ENCODE measurements around the gene PTPRM.

The PTPRM gene

GRCh38 chr18:7850446-7850845, 283.3 kb downstream of the PTPRM start:
- Histone ChIP-seq H3K36me3 (ENCODE audit: control insufficient read depth, insufficient read depth, low read length) (no peaks in the 10 kb centered on the region), H3K9me3 (ENCODE audit: control insufficient read depth, low read length) (no peaks in the 10 kb centered on the region), H3K4me3 (ENCODE audit: insufficient read depth, low read depth, low read length) (no peak overlapping the region), H3K27ac (ENCODE audit: insufficient read depth, low read depth, low read length, poor library complexity, severe bottlenecking) (no peak overlapping the region), H3K27me3 (ENCODE audit: control insufficient read depth, insufficient read depth, low read length, poor library complexity, severe bottlenecking) (no peaks in the 10 kb centered on the region), H3K4me1 (ENCODE audit: control insufficient read depth, insufficient read depth, low read length) (no peaks in the 10 kb centered on the region)

- no peaks in the 10 kb centered on the region for H3K4me1 ChIP-seq (ENCODE audit: control insufficient read depth, insufficient read depth, low read length)
- H3K4me3 ChIP-seq (ENCODE audit: insufficient read depth, low read depth, low read length): no peak overlapping the region
- no peaks in the 10 kb centered on the region for H3K27me3 ChIP-seq (ENCODE audit: control insufficient read depth, insufficient read depth, low read length, poor library complexity, severe bottlenecking)
- 100% methylated on average over 1 of the region's 1 CpG; no CpG with 5 or more reads in 1 of the 2 experiments for WGBS, 2 experiments
- no peak overlapping the region for H3K27ac ChIP-seq (ENCODE audit: insufficient read depth, low read depth, low read length, poor library complexity, severe bottlenecking)
- H3K9me3 ChIP-seq (ENCODE audit: control insufficient read depth, low read length): no peaks in the 10 kb centered on the region
- no peaks in the 10 kb centered on the region for H3K36me3 ChIP-seq (ENCODE audit: control insufficient read depth, insufficient read depth, low read length)
These were observed 287.9 kb downstream of the PTPRM start for GRCh38 chr18:7855028-7855427.

GRCh38 chr18:7855671-7856070, 288.6 kb downstream of the PTPRM start:
- Histone ChIP-seq H3K27ac (ENCODE audit: insufficient read depth, low read depth, low read length, poor library complexity, severe bottlenecking) (no peak overlapping the region), H3K4me3 (ENCODE audit: insufficient read depth, low read depth, low read length) (no peak overlapping the region), H3K27me3 (ENCODE audit: control insufficient read depth, insufficient read depth, low read length, poor library complexity, severe bottlenecking) (no peaks in the 10 kb centered on the region), H3K36me3 (ENCODE audit: control insufficient read depth, insufficient read depth, low read length) (no peaks in the 10 kb centered on the region), H3K4me1 (ENCODE audit: control insufficient read depth, insufficient read depth, low read length) (no peaks in the 10 kb centered on the region), H3K9me3 (ENCODE audit: control insufficient read depth, low read length) (no peaks in the 10 kb centered on the region)
- 0% methylated on average over 1 of the region's 1 CpG for WGBS, 2 experiments

- Histone ChIP-seq H3K4me3 (ENCODE audit: insufficient read depth, low read depth, low read length) (no peak overlapping the region), H3K9me3 (ENCODE audit: control insufficient read depth, low read length) (no peaks in the 10 kb centered on the region), H3K27ac (ENCODE audit: insufficient read depth, low read depth, low read length, poor library complexity, severe bottlenecking) (no peak overlapping the region), H3K4me1 (ENCODE audit: control insufficient read depth, insufficient read depth, low read length) (no peaks in the 10 kb centered on the region), H3K27me3 (ENCODE audit: control insufficient read depth, insufficient read depth, low read length, poor library complexity, severe bottlenecking) (no peaks in the 10 kb centered on the region), H3K36me3 (ENCODE audit: control insufficient read depth, insufficient read depth, low read length) (no peaks in the 10 kb centered on the region)
- WGBS, 2 experiments: 86 to 92% methylated on average over 3 of the region's 3 CpGs
These were observed 289.0 kb downstream of the PTPRM start for GRCh38 chr18:7856116-7856515.

GRCh38 chr18:7856733-7857132, 289.6 kb downstream of the PTPRM start:
- no peaks in the 10 kb centered on the region for H3K9me3 ChIP-seq (ENCODE audit: control insufficient read depth, low read length)
- H3K4me3 ChIP-seq (ENCODE audit: insufficient read depth, low read depth, low read length): no peak overlapping the region
- no peaks in the 10 kb centered on the region for H3K36me3 ChIP-seq (ENCODE audit: control insufficient read depth, insufficient read depth, low read length)
- no peaks in the 10 kb centered on the region for H3K4me1 ChIP-seq (ENCODE audit: control insufficient read depth, insufficient read depth, low read length)
- H3K27ac ChIP-seq (ENCODE audit: insufficient read depth, low read depth, low read length, poor library complexity, severe bottlenecking): no peak overlapping the region
- H3K27me3 ChIP-seq (ENCODE audit: control insufficient read depth, insufficient read depth, low read length, poor library complexity, severe bottlenecking): no peaks in the 10 kb centered on the region
- WGBS, 2 experiments: 94 to 96% methylated on average over 2 of the region's 2 CpGs

- H3K36me3 ChIP-seq (ENCODE audit: control insufficient read depth, insufficient read depth, low read length): no peaks in the 10 kb centered on the region
- 100% methylated on average over 1 of the region's 1 CpG for WGBS, 2 experiments
- H3K27me3 ChIP-seq (ENCODE audit: control insufficient read depth, insufficient read depth, low read length, poor library complexity, severe bottlenecking): no peaks in the 10 kb centered on the region
- H3K4me3 ChIP-seq (ENCODE audit: insufficient read depth, low read depth, low read length): no peak overlapping the region
- H3K4me1 ChIP-seq (ENCODE audit: control insufficient read depth, insufficient read depth, low read length): no peaks in the 10 kb centered on the region
- no peak overlapping the region for H3K27ac ChIP-seq (ENCODE audit: insufficient read depth, low read depth, low read length, poor library complexity, severe bottlenecking)
- no peaks in the 10 kb centered on the region for H3K9me3 ChIP-seq (ENCODE audit: control insufficient read depth, low read length)
These were observed 290.4 kb downstream of the PTPRM start for GRCh38 chr18:7857562-7857961.

- H3K27ac ChIP-seq (ENCODE audit: insufficient read depth, low read depth, low read length, poor library complexity, severe bottlenecking): no peak overlapping the region
- H3K27me3 ChIP-seq (ENCODE audit: control insufficient read depth, insufficient read depth, low read length, poor library complexity, severe bottlenecking): no peaks in the 10 kb centered on the region
- H3K4me1 ChIP-seq (ENCODE audit: control insufficient read depth, insufficient read depth, low read length): no peaks in the 10 kb centered on the region
- no peak overlapping the region for H3K4me3 ChIP-seq (ENCODE audit: insufficient read depth, low read depth, low read length)
- WGBS, 2 experiments: 92 to 97% methylated on average over 1 of the region's 3 CpGs
- no peaks in the 10 kb centered on the region for H3K36me3 ChIP-seq (ENCODE audit: control insufficient read depth, insufficient read depth, low read length)
- H3K9me3 ChIP-seq (ENCODE audit: control insufficient read depth, low read length): no peaks in the 10 kb centered on the region
These were observed 292.0 kb downstream of the PTPRM start for GRCh38 chr18:7859122-7859521.

GRCh38 chr18:7870266-7870665, 303.1 kb downstream of the PTPRM start:
- Histone ChIP-seq H3K9me3 (ENCODE audit: control insufficient read depth, low read length) (no peaks in the 10 kb centered on the region), H3K36me3 (ENCODE audit: control insufficient read depth, insufficient read depth, low read length) (no peaks in the 10 kb centered on the region), H3K4me3 (ENCODE audit: insufficient read depth, low read depth, low read length) (no peak overlapping the region), H3K27ac (ENCODE audit: insufficient read depth, low read depth, low read length, poor library complexity, severe bottlenecking) (no peak overlapping the region), H3K4me1 (ENCODE audit: control insufficient read depth, insufficient read depth, low read length) (peaks cover 14% of the 10 kb centered on the region), H3K27me3 (ENCODE audit: control insufficient read depth, insufficient read depth, low read length, poor library complexity, severe bottlenecking) (no peaks in the 10 kb centered on the region)
- 92% methylated on average over 1 of the region's 1 CpG; no CpG with 5 or more reads in 1 of the 2 experiments for WGBS, 2 experiments

- Histone ChIP-seq H3K36me3 (ENCODE audit: control insufficient read depth, insufficient read depth, low read length) (no peaks in the 10 kb centered on the region), H3K27me3 (ENCODE audit: control insufficient read depth, insufficient read depth, low read length, poor library complexity, severe bottlenecking) (no peaks in the 10 kb centered on the region), H3K4me1 (ENCODE audit: control insufficient read depth, insufficient read depth, low read length) (peaks cover 14% of the 10 kb centered on the region), H3K27ac (ENCODE audit: insufficient read depth, low read depth, low read length, poor library complexity, severe bottlenecking) (no peak overlapping the region), H3K4me3 (ENCODE audit: insufficient read depth, low read depth, low read length) (no peak overlapping the region), H3K9me3 (ENCODE audit: control insufficient read depth, low read length) (no peaks in the 10 kb centered on the region)
- whole genome bisulfite sequencing, 2 experiments: 74 to 82% methylated on average over 4 of the region's 4 CpGs
These were observed 303.7 kb downstream of the PTPRM start for GRCh38 chr18:7870855-7871254.

- no peaks in the 10 kb centered on the region for H3K9me3 ChIP-seq (ENCODE audit: control insufficient read depth, low read length)
- no peak overlapping the region for H3K27ac ChIP-seq (ENCODE audit: insufficient read depth, low read depth, low read length, poor library complexity, severe bottlenecking)
- peaks cover 14% of the 10 kb centered on the region for H3K4me1 ChIP-seq (ENCODE audit: control insufficient read depth, insufficient read depth, low read length)
- H3K36me3 ChIP-seq (ENCODE audit: control insufficient read depth, insufficient read depth, low read length): no peaks in the 10 kb centered on the region
- WGBS, 2 experiments: 89 to 90% methylated on average over 4 of the region's 4 CpGs
- no peak overlapping the region for H3K4me3 ChIP-seq (ENCODE audit: insufficient read depth, low read depth, low read length)
- H3K27me3 ChIP-seq (ENCODE audit: control insufficient read depth, insufficient read depth, low read length, poor library complexity, severe bottlenecking): no peaks in the 10 kb centered on the region
These were observed 304.7 kb downstream of the PTPRM start for GRCh38 chr18:7871560-7872456.

Data from ectodermal cell (in vitro differentiated cells).